ENCODE data around the gene CFAP100.

Gene CFAP100

DNA sequence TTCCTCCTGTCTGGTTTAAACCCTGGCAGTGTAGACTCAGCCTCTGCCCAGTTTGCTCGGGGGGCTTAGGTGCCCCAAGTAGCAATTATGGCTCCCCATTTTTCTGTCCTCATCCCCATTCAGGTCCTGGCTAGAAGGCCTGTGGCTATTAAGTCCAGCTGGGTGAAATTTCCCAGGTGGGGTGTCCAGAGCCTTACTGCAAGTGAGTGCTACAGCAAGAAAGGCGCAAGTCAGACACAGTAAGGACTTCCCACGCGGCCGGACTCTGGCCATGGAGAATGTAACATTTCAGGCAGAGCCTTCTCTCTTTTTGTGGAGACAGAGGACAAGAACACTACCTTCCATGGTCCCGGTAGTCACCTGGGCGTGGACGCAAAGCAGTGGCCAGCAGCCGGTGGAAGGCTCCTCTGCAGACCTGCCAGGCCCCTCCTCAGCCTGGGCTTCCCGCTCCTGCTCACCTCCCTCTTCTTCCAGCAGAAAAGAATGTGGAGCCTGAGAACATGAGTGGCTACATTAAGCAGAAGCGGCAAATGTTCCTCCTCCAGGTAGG lies 23.3 kb downstream of the CFAP100 start:
- H3K4me3 ChIP-seq (ENCODE audit: low read depth, low read length) = no peak overlapping the region
- no peak for TF ChIP-seq CTCF (IDR thresholded peaks at IDR 0.05; ENCODE audit: low read depth, low read length, missing control alignments)
- DNase-seq (ENCODE audit: low read depth) = no peak

- no peak for TF ChIP-seq CTCF (IDR thresholded peaks at IDR 0.05; ENCODE audit: low read depth, low read length, missing control alignments)
- DNase-seq (ENCODE audit: low read depth) = no peak
- no peak overlapping the region for H3K4me3 ChIP-seq (ENCODE audit: low read depth, low read length)
These were observed 24.0 kb downstream of the CFAP100 start for GRCh38 chr3:126418661-126419131.

- no peak overlapping the region for H3K4me3 ChIP-seq (ENCODE audit: low read depth, low read length)
- DNase-seq (ENCODE audit: low read depth) = no peak
- no peak for TF ChIP-seq CTCF (IDR thresholded peaks at IDR 0.05; ENCODE audit: low read depth, low read length, missing control alignments)
These were observed 24.5 kb downstream of the CFAP100 start for GRCh38 chr3:126419151-126419703.

DNA sequence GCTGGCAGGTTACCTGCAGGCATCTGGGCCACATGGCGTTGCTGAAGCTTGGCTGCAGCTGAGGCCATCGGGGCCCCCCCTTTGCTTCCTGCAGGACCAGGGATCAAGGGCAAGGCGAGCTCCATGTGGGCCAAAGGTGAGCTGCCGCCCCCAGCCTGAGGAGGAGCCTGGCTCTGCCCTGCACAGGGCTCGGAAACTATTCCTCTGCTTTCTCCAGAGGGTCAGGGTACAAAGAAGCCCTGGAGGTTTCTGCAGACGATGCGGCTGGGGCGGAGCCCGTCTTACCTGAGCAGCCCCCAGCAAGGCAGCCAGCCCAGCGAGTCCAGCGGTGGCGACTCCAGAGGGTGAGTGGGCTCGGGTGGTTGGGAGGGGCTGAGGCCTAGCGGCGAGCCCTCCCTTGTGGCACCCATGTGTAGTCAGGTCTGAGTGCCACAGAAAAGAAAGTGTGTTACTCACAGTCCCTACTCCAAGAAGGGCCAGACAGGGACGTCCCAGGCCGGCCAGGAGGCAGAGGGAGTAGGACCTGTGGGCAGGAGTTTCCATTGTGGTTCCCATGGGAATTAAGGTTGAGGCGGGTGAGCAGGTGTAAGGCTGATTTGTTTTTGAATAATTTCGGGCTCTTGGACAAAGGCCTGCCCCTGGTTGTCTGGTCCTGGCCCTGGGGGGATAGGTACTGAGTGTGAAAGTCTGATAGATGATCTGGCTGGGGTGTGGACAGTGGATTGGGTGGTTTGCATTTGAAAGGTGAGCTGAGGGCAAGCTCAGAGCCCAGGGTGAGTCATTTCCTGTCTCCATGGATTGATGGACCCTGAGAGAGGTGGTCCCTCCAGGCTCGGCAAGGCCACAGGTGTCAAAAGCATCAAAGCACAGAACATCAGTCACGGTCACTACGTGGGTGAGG lies 25.4 kb downstream of the CFAP100 start:
- TF ChIP-seq CTCF (IDR thresholded peaks at IDR 0.05; ENCODE audit: low read depth, low read length, missing control alignments) = no peak
- no peak overlapping the region for H3K4me3 ChIP-seq (ENCODE audit: low read depth, low read length)
- DNase-seq (ENCODE audit: low read depth) = no peak

DNA sequence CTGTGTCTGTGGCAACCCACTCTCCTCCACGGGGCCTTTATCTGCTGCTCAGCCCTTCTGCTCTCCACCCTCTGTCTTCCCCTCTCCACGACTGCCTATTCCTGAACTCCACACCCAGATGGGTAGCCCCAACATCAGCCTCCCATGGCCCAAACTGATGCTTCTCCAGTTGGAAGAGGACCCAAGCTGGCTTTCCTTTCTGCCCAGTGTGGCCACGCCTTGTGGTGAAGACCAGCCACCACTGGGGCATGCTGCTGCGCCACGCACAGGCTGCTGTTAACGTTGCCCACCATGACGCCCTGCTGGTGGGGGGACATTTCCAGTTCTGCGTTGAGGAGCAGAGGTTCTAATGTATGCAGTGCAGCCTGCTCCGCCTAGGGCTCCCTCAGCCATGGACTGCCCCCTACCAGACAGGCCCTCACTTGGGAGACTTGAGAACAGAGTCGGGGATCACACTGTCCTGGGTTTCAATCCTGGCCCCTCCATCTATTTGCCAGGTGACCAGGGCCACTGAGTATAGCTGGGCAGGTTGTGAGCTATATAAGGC lies 26.9 kb downstream of the CFAP100 start:
- no peak for TF ChIP-seq CTCF (IDR thresholded peaks at IDR 0.05; ENCODE audit: low read depth, low read length, missing control alignments)
- H3K4me3 ChIP-seq (ENCODE audit: low read depth, low read length) = no peak overlapping the region
- no peak for DNase-seq (ENCODE audit: low read depth)

GRCh38 chr3:126422121-126422520 lies 27.4 kb downstream of the CFAP100 start:
- DNase-seq (ENCODE audit: low read depth) = no peak
- TF ChIP-seq CTCF (IDR thresholded peaks at IDR 0.05; ENCODE audit: low read depth, low read length, missing control alignments) = no peak
- H3K4me3 ChIP-seq (ENCODE audit: low read depth, low read length) = no peak overlapping the region

All from GM12864 (cell line).